CD4-positive, alpha-beta T cell (primary cell): Measurements from ENCODE around the gene CDH22. TPM values are rescaled to one million over a fixed set of nuclear protein-coding genes. Genes with fewer than 3 reads are reported as not detected.

Experiments
- ATAC-seq: fragments of 200-7000 bp; cut with Tn5 transposase; one replicate; pipeline ENCODE4 v1.10.0; 2022; ENCODE audit warnings: mild to moderate bottlenecking; ENCODE audit not compliant: poor library complexity
- CTCF ChIA-PET: fragments of 350-600 bp; sonication (Branson Sonifier 250); formaldehyde crosslinking; loops from one replicate; lab custom pipeline; 2021; ENCODE audit warnings: antibody characterized with exemption, inconsistent platforms; lab: Charles Lee
- POLR2A ChIA-PET: fragments of 350-600 bp; sonication (Branson Sonifier 250); formaldehyde crosslinking; loops from one replicate; lab custom pipeline; 2021; ENCODE audit warnings: antibody characterized with exemption, inconsistent platforms; lab: Charles Lee
- DNase-seq, 14 experiments: peaks; one replicate each; pipeline ENCODE4 v3.0.0-alpha.2; 2013 to 2020; ENCODE audit warnings: mixed read lengths in 2 of 14
- H3K27ac ChIP-seq, 2 donors: one replicate each; pipeline versions ENCODE4 v1.5.1 to v1.7.0; 2013; ENCODE audit warnings: low read length in 2 of 2, low read depth in 1 of 2, mild to moderate bottlenecking in 1 of 2
- H3K27me3 ChIP-seq, 2 experiments: 1 replicate in 1 of 2; 2 replicates in 1 of 2; pipeline versions ENCODE4 v1.6.1 to v1.7.0; 2013; ENCODE audit warnings: low read length in 2 of 2, control low read depth in 1 of 2, mild to moderate bottlenecking in 1 of 2, moderate library complexity in 1 of 2; ENCODE audit not compliant: insufficient read depth in 2 of 2, control insufficient read depth in 1 of 2
- H3K36me3 ChIP-seq: one replicate; pipeline ENCODE4 v1.6.1; 2013; ENCODE audit warnings: low read length, control low read depth; ENCODE audit not compliant: insufficient read depth
- H3K4me1 ChIP-seq: one replicate; pipeline ENCODE4 v1.6.1; 2013; ENCODE audit warnings: low read length, control low read depth; ENCODE audit not compliant: insufficient read depth
- H3K4me3 ChIP-seq: one replicate; pipeline ENCODE4 v1.5.1; 2013; ENCODE audit warnings: mild to moderate bottlenecking, low read length, moderate library complexity
- H3K9me3 ChIP-seq, 2 experiments: 1 replicate in 1 of 2; 2 replicates in 1 of 2; pipeline versions ENCODE4 v1.6.1 to v1.7.0; 2013; ENCODE audit warnings: low read length in 2 of 2, mild to moderate bottlenecking in 2 of 2, control low read depth in 1 of 2, moderate library complexity in 1 of 2; ENCODE audit not compliant: control insufficient read depth in 1 of 2, insufficient read depth in 1 of 2
- H3K27ac Mint-ChIP-seq: one replicate; pipeline ENCODE4 v1.8.0; 2020; ENCODE audit warnings: mixed read lengths
- H3K27me3 Mint-ChIP-seq: one replicate; pipeline ENCODE4 v1.8.0; 2021; ENCODE audit warnings: mixed read lengths
- H3K36me3 Mint-ChIP-seq: one replicate; pipeline ENCODE4 v1.8.0; 2021; ENCODE audit warnings: low read depth, mixed read lengths
- H3K4me1 Mint-ChIP-seq: one replicate; pipeline ENCODE4 v1.8.0; 2021; ENCODE audit warnings: low read depth, mixed read lengths
- H3K4me3 Mint-ChIP-seq: one replicate; pipeline ENCODE4 v1.8.0; 2020; ENCODE audit warnings: mild to moderate bottlenecking, mixed read lengths
- H3K9me3 Mint-ChIP-seq: one replicate; pipeline ENCODE4 v1.8.0; 2020; ENCODE audit warnings: mixed read lengths
- CTCF ChIP-seq: fragments of 200-600 bp; IDR thresholded peaks from one replicate; pipeline ENCODE4 v1.8.0; 2022; ENCODE audit warnings: antibody characterized with exemption, mild to moderate bottlenecking
- intact Hi-C, 2 experiments: fragments of 100-400 bp; cut with DNase I in 1 of 2; cut with micrococcal nuclease in 1 of 2; formaldehyde crosslinking; loops; one replicate each; pipeline versions ENCODE4 v1.15.1 to v1.9.0; 2023 to 2025; cut with DNase I, micrococcal nuclease
- total RNA-seq, 174 experiments: library from RNA in 2 of 174; stranded (reverse) in 2 of 174; gene quantifications; one replicate each; pipeline ENCODE4 v1.2.3 and lab custom pipeline; 2021 to 2026

The CDH22 gene
- total RNA-seq, 2 experiments from 2014 or later = not detected

GRCh38 chr20:46353500-46354206, 45.4 kb upstream of the CDH22 start:
- H3K36me3 ChIP-seq = peaks cover 61% of the 10 kb centered on the region
- Mint-ChIP-seq H3K27me3 (no peaks in the 10 kb centered on the region), H3K4me1 (peaks cover 25% of the 10 kb centered on the region), H3K27ac (peak overlapping the region; percentile 2), H3K4me3 (no peak overlapping the region), H3K9me3 (no peaks in the 10 kb centered on the region), H3K36me3 (peaks cover 76% of the 10 kb centered on the region)
- H3K4me3 ChIP-seq = no peak overlapping the region
- DNase-seq (no peak), ATAC-seq (no peak)
- H3K9me3 ChIP-seq = no peaks in the 10 kb centered on the region
- CTCF ChIA-PET = no interaction called here
- POLR2A ChIA-PET = interaction anchor here (1.3 to 1.4 kb wide), 2 partner anchors 10 to 48 kb away, joined by 6 to 10 read pairs; no protein-coding TSS in a partner anchor
- H3K27ac ChIP-seq = no peak overlapping the region
- no peak for TF ChIP-seq CTCF
- intact Hi-C loops = no loop called here
- H3K4me1 ChIP-seq = peaks cover 41% of the 10 kb centered on the region
- H3K27me3 ChIP-seq = no peaks in the 10 kb centered on the region

GRCh38 chr20:46352370-46352938, 44.2 kb upstream of the CDH22 start:
- CTCF ChIA-PET = no interaction called here
- Histone ChIP-seq H3K4me1 (peaks cover 31% of the 10 kb centered on the region), H3K27ac (no peak overlapping the region), H3K36me3 (peaks cover 52% of the 10 kb centered on the region), H3K9me3 (no peaks in the 10 kb centered on the region), H3K4me3 (no peak overlapping the region), H3K27me3 (no peaks in the 10 kb centered on the region)
- DNase-seq (no peak), ATAC-seq (no peak)
- Mint-ChIP-seq H3K4me1 (peaks cover 17% of the 10 kb centered on the region), H3K27me3 (no peaks in the 10 kb centered on the region), H3K4me3 (no peak overlapping the region), H3K36me3 (peaks cover 68% of the 10 kb centered on the region), H3K27ac (no peak overlapping the region), H3K9me3 (no peaks in the 10 kb centered on the region)
- TF ChIP-seq CTCF = no peak
- POLR2A ChIA-PET = interaction anchor here (1.4 kb wide), 1 partner anchor 12 kb away, joined by 10 read pairs; no protein-coding TSS in a partner anchor
- intact Hi-C loops = no loop called here

- Mint-ChIP-seq H3K4me3 (no peak overlapping the region), H3K9me3 (no peaks in the 10 kb centered on the region), H3K36me3 (peaks cover 68% of the 10 kb centered on the region), H3K27ac (peak overlapping the region; percentile 27), H3K27me3 (no peaks in the 10 kb centered on the region), H3K4me1 (peaks cover 17% of the 10 kb centered on the region)
- POLR2A ChIA-PET = no interaction called here
- no peak overlapping the region for H3K27ac ChIP-seq
- no peaks in the 10 kb centered on the region for H3K27me3 ChIP-seq
- TF ChIP-seq CTCF = no peak
- intact Hi-C loops = no loop called here
- CTCF ChIA-PET = no interaction called here
- H3K9me3 ChIP-seq = no peaks in the 10 kb centered on the region
- H3K4me3 ChIP-seq = no peak overlapping the region
- H3K4me1 ChIP-seq = peaks cover 21% of the 10 kb centered on the region
- no peak for DNase-seq
- peaks cover 53% of the 10 kb centered on the region for H3K36me3 ChIP-seq
- no peak for ATAC-seq
Observed at GRCh38 chr20:46351357-46352058, 43.2 kb upstream of the CDH22 start.
